NCI-H69 (cell line): ENCODE measurements around the gene WDR5B.
"Not testable (repeated sequence)": the region's sequence is repeated elsewhere in the genome, so short reads cannot be mapped to it uniquely, and the experiment has no call there.

ENCODE experiments used
- DNase-seq: peaks from one replicate; lab custom pipeline; 2025; lab: John Stamatoyannopoulos, UW

Gene WDR5B

GRCh38 chr3:122415762-122416654 lies at the start of gene WDR5B:
TSS of gene WDR5B (minus strand) at chr3:122416062. CDS start at chr3:122415528, 534 bp downstream.
- DNase-seq, result no peak

GRCh38 chr3:122464659-122465058 lies 48.8 kb upstream of the WDR5B start:
- no peak for DNase-seq

- DNase-seq, result no peak
Measured at GRCh38 chr3:122462406-122462805, 46.5 kb upstream of the WDR5B start.

GRCh38 chr3:122461806-122462205 lies 45.9 kb upstream of the WDR5B start:
- no peak for DNase-seq

- peak; percentile 2 for DNase-seq
Measured at GRCh38 chr3:122458992-122459391, 43.1 kb upstream of the WDR5B start.

GRCh38 chr3:122457706-122458105 lies 41.8 kb upstream of the WDR5B start:
- DNase-seq, result no peak

GRCh38 chr3:122456074-122456473 lies 40.2 kb upstream of the WDR5B start:
- no peak for DNase-seq

GRCh38 chr3:122451371-122451770 lies 35.5 kb upstream of the WDR5B start:
- no peak for DNase-seq

- DNase-seq, result not testable (repeated sequence)
Measured at GRCh38 chr3:122448218-122448617, 32.4 kb upstream of the WDR5B start.

- not testable (repeated sequence) for DNase-seq
Measured at GRCh38 chr3:122444491-122444887, 28.6 kb upstream of the WDR5B start.

GRCh38 chr3:122443762-122444490 lies 28.1 kb upstream of the WDR5B start:
- not testable (repeated sequence) for DNase-seq

- no peak for DNase-seq
Measured at GRCh38 chr3:122443090-122443489, 27.2 kb upstream of the WDR5B start.

GRCh38 chr3:122435950-122436349 lies 20.1 kb upstream of the WDR5B start:
- DNase-seq, result no peak

- no peak for DNase-seq
Measured at GRCh38 chr3:122430371-122430770, 14.5 kb upstream of the WDR5B start.

GRCh38 chr3:122427857-122428471 lies 12.1 kb upstream of the WDR5B start:
- DNase-seq, result no peak

GRCh38 chr3:122421836-122422235 lies 6.0 kb upstream of the WDR5B start:
- DNase-seq, result no peak

- no peak for DNase-seq
Measured at GRCh38 chr3:122421101-122421500, 5.2 kb upstream of the WDR5B start.

- no peak for DNase-seq
Measured at GRCh38 chr3:122416966-122417365, 1.1 kb upstream of the WDR5B start.

GRCh38 chr3:122415104-122415744 lies 638 bp downstream of the WDR5B start:
- DNase-seq, result no peak

GRCh38 chr3:122414391-122414790 lies 1.5 kb downstream of the WDR5B start:
- DNase-seq, result no peak

GRCh38 chr3:122410639-122411038 lies 5.2 kb downstream of the WDR5B start:
- DNase-seq, result peak; percentile 1

- no peak for DNase-seq
Measured at GRCh38 chr3:122410111-122410510, 5.8 kb downstream of the WDR5B start.
